ENCODE measurements around the gene BNIP3.

BNIP3 gene

GRCh38 chr10:132018446-132018845 lies 36.7 kb upstream of the BNIP3 start:
- TF ChIP-seq CTCF (IDR thresholded peaks at IDR 0.05; ENCODE audit: insufficient read depth, low read length) (no peak), POLR2AphosphoS5 (IDR thresholded peaks at IDR 0.05; ENCODE audit: low read depth) (no peak), GABPA (IDR thresholded peaks at IDR 0.05; ENCODE audit: low read depth) (no peak), SPI1 (IDR thresholded peaks at IDR 0.05; ENCODE audit: borderline replicate concordance, low read depth) (no peak), REST (IDR thresholded peaks at IDR 0.05; ENCODE audit: insufficient replicate concordance, low read depth) (no peak)
- DNase-seq (ENCODE audit: low read depth in 1 of 2, low spot score in 1 of 2) = no peak
- Histone ChIP-seq H3K27me3 (ENCODE audit: insufficient read depth, poor library complexity, severe bottlenecking) (peaks cover 2% of the 10 kb centered on the region), H3K27ac (replicated peaks) (no peak overlapping the region), H3K4me3 (replicated peaks; ENCODE audit: insufficient read depth, low read length) (no peak overlapping the region)

- Histone ChIP-seq H3K27ac (replicated peaks) (no peak overlapping the region), H3K27me3 (ENCODE audit: insufficient read depth, poor library complexity, severe bottlenecking) (no peaks in the 10 kb centered on the region), H3K4me3 (replicated peaks; ENCODE audit: insufficient read depth, low read length) (no peak overlapping the region)
- no peak for DNase-seq (ENCODE audit: low read depth in 1 of 2, low spot score in 1 of 2)
- TF ChIP-seq REST (IDR thresholded peaks at IDR 0.05; ENCODE audit: insufficient replicate concordance, low read depth) (no peak), POLR2AphosphoS5 (IDR thresholded peaks at IDR 0.05; ENCODE audit: low read depth) (no peak), SPI1 (IDR thresholded peaks at IDR 0.05; ENCODE audit: borderline replicate concordance, low read depth) (no peak), GABPA (IDR thresholded peaks at IDR 0.05; ENCODE audit: low read depth) (no peak), CTCF (IDR thresholded peaks at IDR 0.05; ENCODE audit: insufficient read depth, low read length) (no peak)
Measured at GRCh38 chr10:132016514-132016913, 34.8 kb upstream of the BNIP3 start.

GRCh38 chr10:132011445-132011844 lies 29.7 kb upstream of the BNIP3 start:
- TF ChIP-seq SPI1 (IDR thresholded peaks at IDR 0.05; ENCODE audit: borderline replicate concordance, low read depth) (no peak), REST (IDR thresholded peaks at IDR 0.05; ENCODE audit: insufficient replicate concordance, low read depth) (no peak), GABPA (IDR thresholded peaks at IDR 0.05; ENCODE audit: low read depth) (no peak), CTCF (IDR thresholded peaks at IDR 0.05; ENCODE audit: insufficient read depth, low read length) (no peak), POLR2AphosphoS5 (IDR thresholded peaks at IDR 0.05; ENCODE audit: low read depth) (no peak)
- DNase-seq (ENCODE audit: low read depth in 1 of 2, low spot score in 1 of 2) = no peak

More at GRCh38 chr10:132011445-132011844, 29.7 kb upstream of the BNIP3 start:
- H3K27me3 ChIP-seq (ENCODE audit: insufficient read depth, poor library complexity, severe bottlenecking) = no peaks in the 10 kb centered on the region
- no peak overlapping the region for H3K27ac ChIP-seq (replicated peaks)
- H3K4me3 ChIP-seq (replicated peaks; ENCODE audit: insufficient read depth, low read length) = no peak overlapping the region
